ENCODE measurements around the gene BRI3. TPM values are rescaled to one million over a fixed set of nuclear protein-coding genes. Genes with fewer than 3 reads are reported as not detected.

Gene BRI3
- total RNA-seq, 2 donors from 2014 or later: 29.0 to 44.9 TPM

- Histone ChIP-seq H3K4me3 (no peak overlapping the region), H3K27ac (no peak overlapping the region), H3K27me3 (no peaks in the 10 kb centered on the region), H3K9me3 (no peaks in the 10 kb centered on the region), H3K4me1 (peaks cover 33% of the 10 kb centered on the region), H3K36me3 (replicated peaks in 1 of 2; ENCODE audit: insufficient read depth in 1 of 2, low read depth in 2 of 2) (peaks cover 12% of the 10 kb centered on the region in 2 donors)
- ATAC-seq (no peak), DNase-seq (no peak)
- intact Hi-C loops (cut with DNase I): loop anchor here (5.0 to 10.0 kb wide), 2 partner anchors 109 to 562 kb away; partner anchors contain the start of gene BAIAP2L1
- 80 to 82% methylated on average over 17 of the region's 17 CpGs for WGBS, 2 donors
- no peak for TF ChIP-seq POLR2A (IDR thresholded peaks at IDR 0.05)
- no peak for TF ChIP-seq CTCF (IDR thresholded peaks at IDR 0.05)
These were observed 11.8 kb downstream of the BRI3 start for GRCh38 chr7:98293265-98293664.

- intact Hi-C loops (cut with DNase I): loop anchor here (5.0 to 10.0 kb wide), 2 partner anchors 109 to 561 kb away; partner anchors contain the start of gene BAIAP2L1
- no peak for DNase-seq
- peaks cover 29% of the 10 kb centered on the region for H3K4me1 ChIP-seq
- TF ChIP-seq CTCF (IDR thresholded peaks at IDR 0.05): no peak
- TF ChIP-seq POLR2A (IDR thresholded peaks at IDR 0.05): no peak
- 78 to 85% methylated on average over 13 of the region's 13 CpGs for WGBS, 2 donors
- no peaks in the 10 kb centered on the region for H3K27me3 ChIP-seq
- no peaks in the 10 kb centered on the region for H3K9me3 ChIP-seq
- H3K36me3 ChIP-seq (replicated peaks in 1 of 2; ENCODE audit: insufficient read depth in 1 of 2, low read depth in 2 of 2): peaks cover 12% of the 10 kb centered on the region in 2 donors
- no peak overlapping the region for H3K4me3 ChIP-seq
- ATAC-seq: no peak
- H3K27ac ChIP-seq: no peak overlapping the region
These were observed 12.3 kb downstream of the BRI3 start for GRCh38 chr7:98293746-98294145.

- 76 to 79% methylated on average over 15 of the region's 15 CpGs for WGBS, 2 donors
- Histone ChIP-seq H3K4me3 (no peak overlapping the region), H3K27me3 (no peaks in the 10 kb centered on the region), H3K36me3 (replicated peaks in 1 of 2; ENCODE audit: insufficient read depth in 1 of 2, low read depth in 2 of 2) (peaks cover 12% of the 10 kb centered on the region in 2 donors), H3K9me3 (no peaks in the 10 kb centered on the region), H3K27ac (peak overlapping the region; percentile 2 to 52 (median 16)), H3K4me1 (peaks cover 23% of the 10 kb centered on the region)
- DNase-seq (no peak), ATAC-seq (no peak)
- no peak for TF ChIP-seq POLR2A (IDR thresholded peaks at IDR 0.05)
- TF ChIP-seq CTCF (IDR thresholded peaks at IDR 0.05): no peak
- intact Hi-C loops (cut with DNase I): loop anchor here (5.0 to 10.0 kb wide), 2 partner anchors 108 to 560 kb away; partner anchors contain the start of gene BAIAP2L1
These were observed 12.8 kb downstream of the BRI3 start for GRCh38 chr7:98294326-98294725.

GRCh38 chr7:98294798-98295382 lies 13.4 kb downstream of the BRI3 start:
- TF ChIP-seq POLR2A (IDR thresholded peaks at IDR 0.05): no peak
- TF ChIP-seq CTCF (IDR thresholded peaks at IDR 0.05): peak; percentile 50 to 90 (median 71)
- ATAC-seq (peak; percentile 85), DNase-seq (peak; percentile 76 to 88 (median 79))
- peaks cover 12% of the 10 kb centered on the region in 2 donors for H3K36me3 ChIP-seq (replicated peaks in 1 of 2; ENCODE audit: insufficient read depth in 1 of 2, low read depth in 2 of 2)
- H3K27ac ChIP-seq: peak overlapping the region in 3 of 4 donors; percentile 4 to 52 (median 27)
- H3K9me3 ChIP-seq: no peaks in the 10 kb centered on the region
- intact Hi-C loops (cut with DNase I): loop anchor here (5.0 to 10.0 kb wide), 2 partner anchors 107 to 560 kb away; partner anchors contain the start of gene BAIAP2L1
- peaks cover 19% of the 10 kb centered on the region for H3K4me1 ChIP-seq
- no peaks in the 10 kb centered on the region for H3K27me3 ChIP-seq
- no peak overlapping the region for H3K4me3 ChIP-seq
- WGBS, 2 donors: 17 to 29% methylated on average over 6 to 14 of the region's 14 CpGs
